Right cardiac atrium (tissue), 5 donors: ENCODE measurements around the gene MLLT10. TPM values are rescaled to one million over a fixed set of nuclear protein-coding genes. Genes with fewer than 3 reads are reported as not detected.

Experiments
- ATAC-seq, 2 donors: fragments of 200-7000 bp; cut with Tn5 transposase; one replicate each; pipeline versions ENCODE4 v1.8.0 to v1.9.1; 2020; ENCODE audit warnings: moderate library complexity in 2 of 2, mild to moderate bottlenecking in 1 of 2
- DNase-seq, 3 donors: peaks; one replicate each; pipeline ENCODE4 v3.0.0-alpha.2; 2020
- H3K27ac ChIP-seq: one replicate; pipeline ENCODE4 v1.5.1; 2013; ENCODE audit warnings: mild to moderate bottlenecking, low read length, control low read depth, moderate library complexity
- H3K27me3 ChIP-seq: one replicate; pipeline ENCODE4 v1.6.1; 2013; ENCODE audit not compliant: control insufficient read depth, insufficient read depth
- H3K4me1 ChIP-seq: one replicate; pipeline ENCODE4 v1.6.1; 2013; ENCODE audit warnings: low read length; ENCODE audit not compliant: control insufficient read depth, insufficient read depth
- H3K4me3 ChIP-seq: one replicate; pipeline ENCODE4 v1.5.1; 2013; ENCODE audit warnings: low read length, control low read depth
- H3K9me3 ChIP-seq: one replicate; pipeline ENCODE4 v1.6.1; 2013; ENCODE audit warnings: low read length; ENCODE audit not compliant: control insufficient read depth
- WGBS: extraction: QIAGEN DNeasy Blood & Tissue Kit; methylation state at CpG from one replicate; pipeline ENCODE4 v1.1.7; 2013; 5-methylcytosine and 5-hydroxymethylcytosine counted together
- intact Hi-C, 4 donors: fragments of 100-400 bp; cut with DNase I; formaldehyde crosslinking; loops; one replicate each; pipeline versions ENCODE4 v1.11.0 to v1.14.0; 2022 to 2023
- polyA plus RNA-seq: library from polyadenylated mRNA; stranded (reverse); fragments of 200-250 nt; gene quantifications from one replicate; pipeline ENCODE4 v1.2.3, GENCODE V29; 2013
- total RNA-seq, 4 donors: library from RNA; stranded (reverse); fragmentation: NEBNext Ultra II Directional; extraction: Animal tissue kit (Norgen Biotek cat#: 25700); gene quantifications; one replicate each; pipeline ENCODE4 v1.2.1, GENCODE V29; 2021
- donor health status: healthy with polysubstance abuse.
- donor health status: DM: no; HTN: yes; CAD: no.
- donor health status: DM: no; HTN: no; CAD: no.
- donor health status: DM: no; HTN: yes; CAD: no; lungs with severe emphysema.
- donor health status: DM: yes; HTN: yes; CAD: no.

MLLT10 gene
- total and polyA plus RNA-seq, 5 donors = 14.1 to 36.1 (median 28.5) TPM

DNA sequence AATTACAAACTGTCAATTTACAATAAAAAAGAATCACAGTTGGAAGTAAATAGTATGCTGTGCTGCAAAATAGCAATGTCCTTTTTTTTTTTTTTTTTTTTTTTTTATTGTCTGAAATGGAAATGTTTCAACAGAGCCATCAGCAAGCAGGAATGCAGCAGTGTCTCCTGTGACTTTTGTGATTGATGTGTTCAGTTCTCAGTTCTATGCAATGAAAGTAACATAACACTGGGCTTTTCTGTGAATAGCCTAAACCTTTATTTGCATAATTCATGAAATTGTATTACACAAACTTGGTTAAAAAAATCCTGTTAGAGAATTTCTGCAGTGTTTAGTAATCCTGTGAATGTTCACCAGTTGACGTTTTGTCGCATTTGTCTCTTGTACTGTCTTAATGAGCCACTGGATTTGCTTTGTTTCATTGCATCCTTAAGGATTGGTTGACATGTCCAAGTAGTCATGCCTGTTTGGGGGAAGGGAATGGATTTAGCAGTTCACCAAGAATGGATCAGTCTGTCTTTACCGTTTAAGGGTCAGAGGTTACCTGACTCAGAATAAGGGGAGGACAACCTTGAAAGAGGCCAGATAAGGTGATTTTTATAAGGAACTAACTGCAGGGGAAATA lies 192.7 kb downstream of the MLLT10 start:
- 70% methylated on average over 3 of the region's 3 CpGs for WGBS
- no peak overlapping the region for H3K27ac ChIP-seq

DNA sequence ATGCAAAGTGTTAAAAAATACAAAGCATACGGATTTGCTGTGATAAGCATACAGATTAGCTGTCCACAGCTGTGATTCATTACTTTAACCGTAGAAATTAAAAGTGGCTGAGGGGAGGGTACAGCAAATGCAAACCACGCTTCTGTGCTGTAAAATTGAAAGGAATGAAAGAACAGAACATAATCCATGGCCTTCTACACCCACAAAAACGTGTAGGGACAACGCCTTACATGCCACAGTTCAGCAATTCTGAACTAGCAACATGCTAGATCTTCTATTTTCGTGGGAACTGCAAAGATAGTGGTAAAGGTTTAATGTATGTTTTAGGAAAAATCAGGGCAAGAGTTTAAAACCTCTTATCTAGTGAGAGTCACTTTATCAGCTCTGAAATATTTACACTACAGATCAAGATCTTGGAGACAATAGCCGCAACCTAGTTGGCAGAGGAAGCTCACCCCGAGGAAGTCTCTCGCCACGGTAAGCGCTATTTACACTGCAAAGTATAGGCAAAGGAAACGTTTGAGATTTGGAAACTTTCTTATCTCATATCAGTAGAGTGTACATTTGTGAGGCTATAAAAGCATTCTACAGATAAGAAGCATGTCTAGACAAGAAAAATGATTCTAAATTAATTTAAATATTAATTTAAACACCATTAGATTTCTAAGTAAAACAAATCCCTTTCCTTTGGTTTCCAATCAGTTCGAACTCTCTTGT lies 193.6 kb downstream of the MLLT10 start:
- Histone ChIP-seq H3K4me1 (peaks cover 3% of the 10 kb centered on the region), H3K27ac (no peak overlapping the region), H3K27me3 (no peaks in the 10 kb centered on the region), H3K9me3 (no peaks in the 10 kb centered on the region), H3K4me3 (no peak overlapping the region)
- intact Hi-C loops = loop anchor here in 1 of 4 donors (5.0 kb wide), 1 partner anchor 230 kb away; no protein-coding TSS in a partner anchor
- 49% methylated on average over 13 of the region's 13 CpGs for WGBS
- DNase-seq (no peak), ATAC-seq (no peak)

More for the DNA sequence above, 192.7 kb downstream of the MLLT10 start:
- Histone ChIP-seq H3K4me3 (no peak overlapping the region), H3K9me3 (no peaks in the 10 kb centered on the region), H3K4me1 (peaks cover 3% of the 10 kb centered on the region), H3K27me3 (no peaks in the 10 kb centered on the region)
- DNase-seq (no peak), ATAC-seq (no peak)
- intact Hi-C loops = loop anchor here in 1 of 4 donors (5.0 kb wide), 1 partner anchor 229 kb away; no protein-coding TSS in a partner anchor

DNA sequence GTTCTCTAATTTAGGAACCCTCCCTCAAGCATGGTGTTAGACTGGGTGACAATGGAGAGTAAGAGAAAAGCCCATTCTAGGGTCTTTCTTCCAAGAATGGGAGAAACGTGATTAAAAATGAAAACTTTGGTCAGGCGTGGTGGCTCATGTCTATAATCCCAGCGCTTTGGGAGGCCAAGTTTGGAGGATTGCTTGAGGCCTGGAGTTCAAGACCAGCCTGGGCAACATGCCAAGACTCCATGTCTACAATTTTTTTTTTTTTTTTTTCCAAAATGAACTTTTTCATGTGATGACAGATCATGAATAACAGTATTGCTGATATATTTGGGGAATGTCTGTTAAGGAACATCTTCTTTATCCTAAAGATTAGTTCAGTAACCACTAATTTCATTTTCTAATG lies 194.6 kb downstream of the MLLT10 start:
- WGBS = 94% methylated on average over 3 of the region's 3 CpGs
- Histone ChIP-seq H3K27ac (no peak overlapping the region), H3K4me1 (peaks cover 3% of the 10 kb centered on the region), H3K9me3 (no peaks in the 10 kb centered on the region), H3K27me3 (no peaks in the 10 kb centered on the region), H3K4me3 (no peak overlapping the region)
- intact Hi-C loops = loop anchor here in 1 of 4 donors (5.0 kb wide), 1 partner anchor 231 kb away; no protein-coding TSS in a partner anchor
- ATAC-seq (no peak), DNase-seq (peak in 1 of 3 donors; percentile 42)

DNA sequence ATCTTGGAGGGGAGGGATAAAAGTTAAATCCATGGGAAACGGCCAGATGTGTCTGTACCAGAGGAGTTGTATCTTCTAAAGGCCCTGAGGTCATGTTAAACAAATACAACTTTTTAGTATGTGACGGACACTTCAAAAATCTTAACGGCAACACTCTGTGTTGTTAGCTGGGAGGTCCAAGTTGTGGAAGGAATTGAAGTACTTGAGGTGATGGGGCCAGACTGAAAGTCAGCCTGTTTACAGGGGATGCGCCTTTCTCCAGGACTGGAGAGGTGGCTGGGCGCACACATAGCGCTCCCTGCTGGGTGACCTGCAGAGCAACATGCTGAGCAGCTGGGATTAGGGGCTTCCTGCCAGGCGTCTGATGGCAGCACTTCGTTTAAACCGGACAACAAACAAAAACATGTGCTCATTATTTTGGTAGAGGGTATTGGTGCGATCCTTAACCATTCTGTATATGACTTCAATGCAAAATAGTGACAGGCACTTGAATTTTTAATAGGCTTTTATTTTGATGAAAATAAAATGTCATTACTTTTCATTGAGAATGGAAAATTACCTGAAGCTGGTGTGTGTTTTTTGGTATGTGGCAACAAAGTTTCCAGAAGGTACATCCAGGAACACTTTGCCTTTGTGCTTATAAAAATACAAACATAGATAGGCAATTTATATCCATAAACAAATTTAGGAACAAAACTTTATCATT lies 198.2 kb downstream of the MLLT10 start:
- Histone ChIP-seq H3K27me3 (no peaks in the 10 kb centered on the region), H3K27ac (no peak overlapping the region), H3K4me1 (no peaks in the 10 kb centered on the region), H3K4me3 (no peak overlapping the region), H3K9me3 (no peaks in the 10 kb centered on the region)
- DNase-seq = peak; percentile 57 to 85 (median 83)
- intact Hi-C loops = loop anchor here in 3 of 4 donors (2.0 to 10.0 kb wide), 5 partner anchors 187 to 457 kb away; no protein-coding TSS in a partner anchor
- WGBS = 18% methylated on average over 10 of the region's 10 CpGs
- ATAC-seq = peak; percentile 91 to 93

DNA sequence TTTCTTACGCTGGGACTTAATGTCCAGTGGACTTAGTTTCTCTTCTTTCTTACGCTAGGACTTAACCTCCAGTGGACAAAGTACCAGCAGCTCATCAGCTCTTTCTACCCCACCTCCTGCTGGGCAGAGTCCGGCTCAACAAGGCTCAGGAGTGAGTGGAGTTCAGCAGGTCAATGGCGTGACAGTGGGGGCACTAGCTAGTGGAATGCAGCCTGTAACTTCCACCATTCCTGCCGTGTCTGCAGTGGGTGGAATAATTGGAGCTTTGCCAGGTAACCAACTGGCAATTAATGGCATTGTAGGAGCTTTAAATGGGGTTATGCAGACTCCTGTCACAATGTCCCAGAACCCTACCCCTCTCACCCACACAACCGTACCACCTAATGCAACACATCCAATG lies 199.7 kb downstream of the MLLT10 start:
- H3K9me3 ChIP-seq = no peaks in the 10 kb centered on the region
- 66% methylated on average over 6 of the region's 6 CpGs for WGBS
- intact Hi-C loops = loop anchor here in 3 of 4 donors (2.0 to 10.0 kb wide), 5 partner anchors 189 to 459 kb away; no protein-coding TSS in a partner anchor
- H3K4me1 ChIP-seq = no peaks in the 10 kb centered on the region
- DNase-seq (no peak), ATAC-seq (peak in 1 of 2 donors; percentile 51)
- H3K27me3 ChIP-seq = no peaks in the 10 kb centered on the region
- no peak overlapping the region for H3K27ac ChIP-seq
- H3K4me3 ChIP-seq = no peak overlapping the region

DNA sequence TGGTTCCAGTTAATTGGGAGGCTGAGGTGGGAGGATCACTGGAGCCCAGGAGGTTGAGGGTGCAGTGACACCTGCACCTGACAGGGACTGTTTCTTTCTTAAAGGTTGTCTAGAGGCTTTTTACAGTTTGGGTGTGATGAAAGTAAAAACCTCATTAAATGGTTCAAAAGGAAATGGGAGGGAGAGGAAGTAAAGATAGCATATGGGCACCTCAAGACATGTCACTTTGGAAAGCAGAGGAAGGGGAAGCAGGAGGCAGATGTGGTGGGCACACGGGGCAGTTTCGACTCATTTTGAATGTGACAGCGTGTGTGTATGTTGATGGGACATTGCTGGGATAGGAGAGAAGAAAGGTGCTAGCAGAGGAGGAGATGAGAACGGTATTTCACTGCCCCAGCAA lies 203.1 kb downstream of the MLLT10 start:
- no peaks in the 10 kb centered on the region for H3K9me3 ChIP-seq
- H3K27ac ChIP-seq = no peak overlapping the region
- DNase-seq (no peak), ATAC-seq (no peak)
- no peaks in the 10 kb centered on the region for H3K27me3 ChIP-seq
- WGBS = 72% methylated on average over 4 of the region's 4 CpGs
- no peaks in the 10 kb centered on the region for H3K4me1 ChIP-seq
- intact Hi-C loops = loop anchor here in 3 of 4 donors (10.0 kb wide), 3 partner anchors 192 to 462 kb away; no protein-coding TSS in a partner anchor
- no peak overlapping the region for H3K4me3 ChIP-seq

DNA sequence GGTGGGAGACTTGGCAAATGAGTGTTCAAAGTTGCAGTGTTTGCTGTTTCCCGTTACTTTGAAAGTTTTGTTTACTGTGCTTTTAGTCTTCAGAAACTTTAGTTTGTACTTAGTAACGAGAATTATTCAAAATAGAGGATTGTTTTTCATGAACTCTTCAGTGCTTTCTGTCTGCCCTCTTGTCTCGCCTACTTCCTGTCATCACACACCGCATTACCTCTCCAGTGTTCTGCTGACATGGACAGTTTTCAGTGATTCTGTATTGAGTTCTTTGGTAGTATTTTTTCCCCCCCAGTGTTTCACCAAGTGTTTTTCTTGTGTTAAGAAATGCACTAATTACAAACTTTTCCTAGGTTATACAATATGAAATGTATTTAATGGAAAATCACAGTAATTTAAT lies 207.0 kb downstream of the MLLT10 start:
- WGBS = 59% methylated on average over 4 of the region's 4 CpGs
- Histone ChIP-seq H3K27ac (no peak overlapping the region), H3K4me1 (no peaks in the 10 kb centered on the region), H3K9me3 (no peaks in the 10 kb centered on the region), H3K4me3 (no peak overlapping the region), H3K27me3 (no peaks in the 10 kb centered on the region)
- DNase-seq (no peak), ATAC-seq (no peak)
- intact Hi-C loops = no loop called here

DNA sequence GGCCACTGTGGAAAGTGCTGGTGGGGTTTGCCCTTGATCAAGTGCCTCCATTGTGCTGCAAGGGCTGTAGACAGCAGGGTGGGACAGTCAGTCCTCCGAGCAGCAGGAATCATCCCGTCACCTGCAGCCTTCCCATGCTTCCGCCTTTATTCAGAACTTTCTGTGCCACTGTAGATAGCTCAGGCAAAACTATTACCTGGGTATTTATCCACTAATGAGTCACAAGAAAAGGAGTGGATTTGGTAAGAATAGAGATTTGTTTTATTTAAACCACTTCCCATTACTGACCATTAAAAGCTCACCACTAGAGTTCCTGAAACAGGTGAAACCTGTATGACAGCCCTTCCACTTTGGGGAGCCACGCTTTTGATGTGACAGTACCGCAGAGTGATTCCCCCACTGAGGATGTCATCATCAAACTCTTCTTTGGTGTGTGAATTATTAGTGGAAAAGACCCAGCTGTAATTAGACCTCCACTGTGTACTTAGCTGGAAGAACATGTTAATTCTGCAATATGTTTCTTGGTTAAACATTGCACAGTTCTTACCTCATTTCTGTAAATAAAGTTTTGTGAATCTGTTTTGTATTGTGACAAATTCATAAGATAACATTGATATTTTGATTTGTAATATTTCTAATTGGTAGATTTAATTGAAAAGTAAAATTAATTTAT lies 208.8 kb downstream of the MLLT10 start:
- intact Hi-C loops = no loop called here
- Histone ChIP-seq H3K4me1 (no peaks in the 10 kb centered on the region), H3K4me3 (no peak overlapping the region), H3K27me3 (no peaks in the 10 kb centered on the region), H3K9me3 (no peaks in the 10 kb centered on the region), H3K27ac (no peak overlapping the region)
- 96% methylated on average over 5 of the region's 5 CpGs for WGBS
- no peak for DNase-seq
- ATAC-seq = no peak

DNA sequence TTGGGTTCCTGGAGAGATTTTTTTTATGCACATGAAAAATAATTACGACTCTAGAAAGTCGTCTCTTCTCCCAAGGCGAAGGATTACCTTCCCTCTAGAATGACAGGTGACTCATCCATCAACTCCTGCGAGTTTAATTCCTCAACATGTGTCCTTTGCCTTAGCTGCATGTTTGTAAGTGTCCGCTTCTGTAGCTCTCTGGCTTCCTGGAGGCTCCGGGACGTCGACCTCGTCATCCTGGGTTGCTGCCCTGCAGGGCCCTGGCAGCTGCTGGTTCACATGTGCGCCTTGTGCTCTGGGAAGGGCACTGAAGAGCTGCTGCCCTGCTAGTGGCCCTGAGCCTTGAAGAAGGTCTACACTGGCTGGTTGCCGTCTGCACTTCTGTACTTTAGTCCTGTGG lies 210.2 kb downstream of the MLLT10 start:
- intact Hi-C loops = no loop called here
- WGBS = 90% methylated on average over 11 of the region's 11 CpGs
- H3K27me3 ChIP-seq = no peaks in the 10 kb centered on the region
- H3K4me1 ChIP-seq = no peaks in the 10 kb centered on the region
- no peaks in the 10 kb centered on the region for H3K9me3 ChIP-seq
- no peak overlapping the region for H3K4me3 ChIP-seq
- ATAC-seq (no peak), DNase-seq (peak in 1 of 3 donors; percentile 24)
- H3K27ac ChIP-seq = no peak overlapping the region

DNA sequence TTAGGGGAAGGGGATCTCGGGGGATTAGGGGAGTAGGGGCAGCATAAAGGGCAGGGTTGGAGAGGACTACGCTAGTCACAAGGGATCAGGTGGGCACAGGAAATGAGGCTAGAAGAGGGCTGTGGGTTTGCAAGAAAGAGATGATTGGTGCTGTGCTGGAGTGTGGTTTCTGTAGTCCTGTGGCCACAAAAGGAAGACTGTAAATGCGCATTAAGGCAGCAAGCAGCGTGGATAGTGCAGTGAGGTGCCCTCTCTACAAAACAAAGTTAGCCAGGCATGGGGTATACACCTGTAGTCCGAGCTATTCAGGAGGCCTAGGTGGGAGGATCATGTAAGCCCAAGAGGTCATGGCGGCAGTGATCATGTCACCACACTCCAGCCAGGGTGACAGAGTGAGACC lies 212.1 kb downstream of the MLLT10 start:
- no peaks in the 10 kb centered on the region for H3K4me1 ChIP-seq
- ATAC-seq (peak in 1 of 2 donors; percentile 10), DNase-seq (no peak)
- no peaks in the 10 kb centered on the region for H3K9me3 ChIP-seq
- no peak overlapping the region for H3K4me3 ChIP-seq
- intact Hi-C loops = no loop called here
- no peaks in the 10 kb centered on the region for H3K27me3 ChIP-seq
- WGBS = 91% methylated on average over 6 of the region's 6 CpGs
- H3K27ac ChIP-seq = no peak overlapping the region
